Vagina (tissue), 2 donors: ENCODE data around the gene SENP5.

Source experiments
- CTCF ChIP-seq, 3 experiments: fragments of 450-650 bp in 2 of 3; fragments of 200-600 bp in 1 of 3; sonication (generic) in 1 of 3; IDR thresholded peaks; one replicate each; pipeline ENCODE4 v1.5.1; 2017 to 2019; ENCODE audit warnings: antibody characterized with exemption in 3 of 3, mild to moderate bottlenecking in 2 of 3, moderate library complexity in 2 of 3
- POLR2A ChIP-seq, 2 donors: fragments of 450-650 bp; IDR thresholded peaks; one replicate each; pipeline ENCODE4 v1.6.1; 2017; ENCODE audit warnings: antibody characterized with exemption in 2 of 2, mild to moderate bottlenecking in 2 of 2, moderate library complexity in 2 of 2
- POLR2AphosphoS5 ChIP-seq, 2 donors: sonication (generic); formaldehyde crosslinking; IDR thresholded peaks; one replicate each; pipeline ENCODE4 v1.9.0; 2017; ENCODE audit warnings: antibody characterized with exemption in 2 of 2, mild to moderate bottlenecking in 2 of 2, low read depth in 1 of 2; ENCODE audit not compliant: insufficient read depth in 1 of 2

DNA sequence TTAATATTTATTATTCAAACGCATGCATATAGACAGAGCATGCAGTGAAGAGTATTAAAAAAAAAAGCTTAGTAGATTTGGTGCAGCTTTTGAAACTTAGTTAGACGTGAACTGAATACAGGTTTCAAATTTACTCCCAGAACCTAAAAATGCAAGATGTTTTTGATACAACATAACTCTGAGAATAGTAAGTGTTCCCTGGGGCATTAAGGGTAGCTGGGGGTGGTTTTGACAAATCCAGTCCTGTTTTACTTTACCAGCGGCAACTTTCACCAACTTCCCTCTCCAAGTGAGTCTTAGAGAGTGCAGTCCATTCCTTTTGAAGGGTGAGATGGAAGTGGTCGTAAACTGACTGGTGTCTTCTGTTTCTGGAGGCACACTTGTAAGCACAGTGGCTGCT lies 63.4 kb downstream of the SENP5 start:
- TF ChIP-seq CTCF (IDR thresholded peaks at IDR 0.05): no peak
- no peak for TF ChIP-seq POLR2AphosphoS5 (IDR thresholded peaks at IDR 0.05; ENCODE audit: insufficient read depth in 1 of 2, low read depth in 1 of 2)
- TF ChIP-seq POLR2A (IDR thresholded peaks at IDR 0.05): no peak
